ENCODE data around the gene ACIN1.

The ACIN1 gene

GRCh38 chr14:23056956-23057756, 37.8 kb downstream of the ACIN1 start, which contains the start of gene CDH24:
Gene CDH24, minus strand, starts transcription at chr14:23057520. Its CDS starts 1,787 bp downstream, at chr14:23055733.
- Mint-ChIP-seq H3K4me3 (peak within 1 kb of the TSS; percentile 82), H3K9me3 (no peaks in the 10 kb centered on the region), H3K27ac (peak within 1 kb of the TSS; percentile 82), H3K36me3 (ENCODE audit: low read depth) (peaks cover 41% of the 10 kb centered on the region), H3K4me1 (ENCODE audit: low read depth) (peaks cover 20% of the 10 kb centered on the region), H3K27me3 (peaks cover 4% of the 10 kb centered on the region)
- peak; percentile 77 for DNase-seq

- Mint-ChIP-seq H3K4me3 (peak overlapping the region; percentile 68), H3K4me1 (ENCODE audit: low read depth) (peaks cover 20% of the 10 kb centered on the region), H3K27me3 (peaks cover 4% of the 10 kb centered on the region), H3K27ac (peak overlapping the region; percentile 79), H3K9me3 (no peaks in the 10 kb centered on the region), H3K36me3 (ENCODE audit: low read depth) (peaks cover 34% of the 10 kb centered on the region)
- DNase-seq = peak; percentile 74
Observed at GRCh38 chr14:23056145-23056955, 38.6 kb downstream of the ACIN1 start.

- H3K27me3 Mint-ChIP-seq = peaks cover 4% of the 10 kb centered on the region
- H3K27ac Mint-ChIP-seq = no peak overlapping the region
- no peak overlapping the region for H3K4me3 Mint-ChIP-seq
- peaks cover 20% of the 10 kb centered on the region for H3K4me1 Mint-ChIP-seq (ENCODE audit: low read depth)
- DNase-seq = no peak
- H3K9me3 Mint-ChIP-seq = no peaks in the 10 kb centered on the region
- H3K36me3 Mint-ChIP-seq (ENCODE audit: low read depth) = peaks cover 28% of the 10 kb centered on the region
Observed at GRCh38 chr14:23055621-23056144, 39.3 kb downstream of the ACIN1 start.

- DNase-seq = no peak
- Mint-ChIP-seq H3K27ac (no peak overlapping the region), H3K27me3 (peaks cover 4% of the 10 kb centered on the region), H3K9me3 (no peaks in the 10 kb centered on the region), H3K4me1 (ENCODE audit: low read depth) (peaks cover 20% of the 10 kb centered on the region), H3K36me3 (ENCODE audit: low read depth) (peaks cover 22% of the 10 kb centered on the region), H3K4me3 (no peak overlapping the region)
Observed at GRCh38 chr14:23055147-23055550, 39.8 kb downstream of the ACIN1 start.

GRCh38 chr14:23054000-23054811, 40.7 kb downstream of the ACIN1 start:
- Mint-ChIP-seq H3K36me3 (ENCODE audit: low read depth) (peaks cover 13% of the 10 kb centered on the region), H3K27ac (no peak overlapping the region)
- DNase-seq = peak; percentile 56

GRCh38 chr14:23053426-23053825, 41.5 kb downstream of the ACIN1 start:
- DNase-seq = no peak
- Mint-ChIP-seq H3K4me3 (no peak overlapping the region), H3K9me3 (no peaks in the 10 kb centered on the region), H3K4me1 (ENCODE audit: low read depth) (peaks cover 20% of the 10 kb centered on the region), H3K27ac (no peak overlapping the region), H3K36me3 (ENCODE audit: low read depth) (peaks cover 6% of the 10 kb centered on the region), H3K27me3 (peaks cover 4% of the 10 kb centered on the region)

More at GRCh38 chr14:23054000-23054811, 40.7 kb downstream of the ACIN1 start:
- Mint-ChIP-seq H3K9me3 (no peaks in the 10 kb centered on the region), H3K27me3 (peaks cover 4% of the 10 kb centered on the region), H3K4me1 (ENCODE audit: low read depth) (peaks cover 20% of the 10 kb centered on the region), H3K4me3 (no peak overlapping the region)

- peaks cover 14% of the 10 kb centered on the region for H3K4me1 Mint-ChIP-seq (ENCODE audit: low read depth)
- H3K36me3 Mint-ChIP-seq (ENCODE audit: low read depth) = no peaks in the 10 kb centered on the region
- no peaks in the 10 kb centered on the region for H3K9me3 Mint-ChIP-seq
- H3K27ac Mint-ChIP-seq = no peak overlapping the region
- H3K27me3 Mint-ChIP-seq = peaks cover 4% of the 10 kb centered on the region
- H3K4me3 Mint-ChIP-seq = no peak overlapping the region
- DNase-seq = no peak
Observed at GRCh38 chr14:23052671-23053070, 42.3 kb downstream of the ACIN1 start.

GRCh38 chr14:23052182-23052623, 42.7 kb downstream of the ACIN1 start:
- no peak overlapping the region for H3K27ac Mint-ChIP-seq
- peaks cover 14% of the 10 kb centered on the region for H3K4me1 Mint-ChIP-seq (ENCODE audit: low read depth)
- no peaks in the 10 kb centered on the region for H3K9me3 Mint-ChIP-seq
- DNase-seq = no peak
- H3K36me3 Mint-ChIP-seq (ENCODE audit: low read depth) = no peaks in the 10 kb centered on the region
- peaks cover 4% of the 10 kb centered on the region for H3K27me3 Mint-ChIP-seq
- no peak overlapping the region for H3K4me3 Mint-ChIP-seq

- no peaks in the 10 kb centered on the region for H3K36me3 Mint-ChIP-seq (ENCODE audit: low read depth)
- H3K4me3 Mint-ChIP-seq = no peak overlapping the region
- H3K27me3 Mint-ChIP-seq = peaks cover 2% of the 10 kb centered on the region
- no peaks in the 10 kb centered on the region for H3K9me3 Mint-ChIP-seq
- H3K27ac Mint-ChIP-seq = no peak overlapping the region
- no peak for DNase-seq
- H3K4me1 Mint-ChIP-seq (ENCODE audit: low read depth) = peaks cover 8% of the 10 kb centered on the region
Observed at GRCh38 chr14:23051141-23052057, 43.5 kb downstream of the ACIN1 start.

GRCh38 chr14:23049011-23049410, 45.9 kb downstream of the ACIN1 start:
- Mint-ChIP-seq H3K4me3 (no peak overlapping the region), H3K9me3 (no peaks in the 10 kb centered on the region), H3K36me3 (ENCODE audit: low read depth) (no peaks in the 10 kb centered on the region), H3K27ac (no peak overlapping the region), H3K27me3 (no peaks in the 10 kb centered on the region), H3K4me1 (ENCODE audit: low read depth) (no peaks in the 10 kb centered on the region)
- no peak for DNase-seq

- no peak overlapping the region for H3K4me3 Mint-ChIP-seq
- no peaks in the 10 kb centered on the region for H3K9me3 Mint-ChIP-seq
- H3K4me1 Mint-ChIP-seq (ENCODE audit: low read depth) = no peaks in the 10 kb centered on the region
- H3K27me3 Mint-ChIP-seq = no peaks in the 10 kb centered on the region
- no peak for DNase-seq
- H3K36me3 Mint-ChIP-seq (ENCODE audit: low read depth) = no peaks in the 10 kb centered on the region
- H3K27ac Mint-ChIP-seq = no peak overlapping the region
Observed at GRCh38 chr14:23047751-23048693, 46.9 kb downstream of the ACIN1 start.

GRCh38 chr14:23047034-23047634, 47.8 kb downstream of the ACIN1 start:
- no peak overlapping the region for H3K27ac Mint-ChIP-seq
- DNase-seq = no peak
- no peak overlapping the region for H3K4me3 Mint-ChIP-seq
- no peaks in the 10 kb centered on the region for H3K4me1 Mint-ChIP-seq (ENCODE audit: low read depth)
- H3K36me3 Mint-ChIP-seq (ENCODE audit: low read depth) = no peaks in the 10 kb centered on the region
- no peaks in the 10 kb centered on the region for H3K9me3 Mint-ChIP-seq
- no peaks in the 10 kb centered on the region for H3K27me3 Mint-ChIP-seq

Data from activated T-cell treated with anti-CD3 and anti-CD28 coated beads, Interleukin-2, amount 50 U/mL, for 24 hours (primary cell).